ENCODE data around the gene DNAJC6.

GRCh38 chr1:65284229-65284628 lies 25.1 kb upstream of the DNAJC6 start:
- TF ChIP-seq POLR2AphosphoS5 (IDR thresholded peaks at IDR 0.05; ENCODE audit: borderline replicate concordance, low read depth, low read length) (no peak), EZH2 (IDR thresholded peaks at IDR 0.05) (no peak)
